ENCODE data around the gene RASSF5.
A peak's percentile ranks its signal among the peaks of the same experiment; 100 is the strongest.

RASSF5 gene

DNA sequence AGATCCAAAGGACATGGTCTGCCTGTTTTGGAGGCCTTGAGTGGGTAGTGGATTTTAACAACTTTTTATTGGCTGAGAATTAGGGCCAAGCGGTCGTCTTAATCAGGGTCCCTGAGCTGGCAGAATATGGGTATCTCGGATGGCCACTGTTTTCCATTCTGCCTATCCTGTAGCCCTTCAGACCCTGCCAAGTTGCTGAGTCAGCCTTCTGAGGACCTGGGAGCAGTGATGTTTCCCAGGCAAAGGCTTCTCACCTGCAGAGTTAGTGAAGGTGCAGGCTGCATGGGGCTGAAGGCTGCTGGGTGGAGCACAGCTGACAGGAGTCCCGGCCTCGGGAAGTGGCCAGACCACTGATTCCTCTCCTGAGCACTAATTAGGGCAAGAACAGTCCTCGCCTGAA, 11.4 kb downstream of the RASSF5 start:
- DNase-seq = no peak

- no peak for DNase-seq
Observed at GRCh38 chr1:206521127-206521526, 13.8 kb downstream of the RASSF5 start.

DNA sequence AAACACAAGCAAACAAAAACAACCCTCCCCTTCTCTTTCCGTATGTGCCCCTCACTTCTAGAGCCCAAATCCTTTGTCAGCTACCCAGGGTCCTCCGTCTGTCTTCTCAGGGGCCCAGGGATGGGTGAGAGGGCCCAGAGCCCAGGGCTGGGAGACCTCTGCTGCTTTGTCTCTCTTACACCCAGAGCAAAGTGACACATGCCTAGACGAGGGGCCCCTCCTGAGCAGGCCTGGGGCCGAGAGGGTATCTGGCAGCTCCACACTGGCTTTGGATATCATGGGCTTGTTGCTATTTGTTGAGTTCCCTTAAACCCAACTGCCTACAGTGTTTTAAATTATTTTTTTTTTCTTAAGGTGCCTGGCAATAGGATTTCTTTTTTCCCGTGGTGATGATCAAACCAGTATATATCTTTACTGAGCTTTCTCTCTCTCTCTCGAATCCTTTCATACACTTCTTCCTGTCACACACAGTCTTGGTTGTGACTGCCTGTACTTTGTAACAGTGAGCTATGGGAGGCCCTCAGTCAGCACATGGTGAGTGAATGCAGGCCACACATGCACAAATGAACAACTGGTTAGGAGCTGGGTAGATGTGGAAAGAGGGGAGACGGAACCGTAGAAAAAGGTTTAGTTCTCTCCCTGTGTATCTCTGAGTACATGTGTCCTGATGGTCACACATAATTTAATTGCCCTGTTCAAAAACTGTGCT, 14.5 kb downstream of the RASSF5 start:
- DNase-seq = no peak

GRCh38 chr1:206524739-206525364, 17.5 kb downstream of the RASSF5 start:
- DNase-seq = no peak

- no peak for DNase-seq
Observed at GRCh38 chr1:206526064-206526911, 19.0 kb downstream of the RASSF5 start.

DNA sequence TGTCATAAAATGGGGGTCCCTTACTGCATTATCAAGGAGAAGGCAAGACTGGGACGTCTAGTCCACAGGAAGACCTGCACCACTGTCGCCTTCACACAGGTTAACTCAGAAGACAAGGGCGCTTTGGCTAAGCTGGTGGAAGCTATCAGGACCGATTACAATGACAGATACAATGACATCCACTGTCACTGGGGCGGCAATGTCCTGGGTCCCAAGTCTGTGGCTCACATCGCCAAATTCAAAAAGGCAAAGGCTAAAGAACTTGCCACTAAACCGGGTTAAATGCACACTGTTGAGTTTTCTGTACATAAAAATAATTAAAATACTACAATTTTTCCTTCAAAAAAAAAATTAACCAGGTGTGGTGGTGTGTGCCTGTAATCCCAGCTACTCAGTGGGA, 22.1 kb downstream of the RASSF5 start:
- no peak for DNase-seq

GRCh38 chr1:206532368-206532767, 25.0 kb downstream of the RASSF5 start:
- no peak for DNase-seq

DNA sequence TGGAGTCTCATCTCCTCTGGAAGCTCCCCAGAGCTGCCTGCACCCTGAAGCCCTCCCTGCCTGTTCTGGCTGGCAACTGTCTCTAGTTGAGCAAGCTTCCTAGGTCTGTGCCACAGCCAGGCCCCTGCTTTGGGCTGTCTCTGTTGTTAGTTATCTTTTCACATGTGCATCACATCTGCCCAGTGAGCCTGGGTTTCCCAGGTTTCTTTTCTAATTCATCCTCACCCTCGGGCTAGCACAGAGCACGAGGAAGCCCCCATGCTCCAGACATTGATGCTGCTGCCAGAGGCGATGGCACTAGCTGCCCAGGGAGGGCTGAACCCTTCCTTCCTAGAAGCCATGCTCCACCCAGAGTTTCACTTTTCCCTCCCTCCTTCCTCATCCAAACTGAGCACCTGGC, 27.2 kb downstream of the RASSF5 start:
- DNase-seq = no peak

DNA sequence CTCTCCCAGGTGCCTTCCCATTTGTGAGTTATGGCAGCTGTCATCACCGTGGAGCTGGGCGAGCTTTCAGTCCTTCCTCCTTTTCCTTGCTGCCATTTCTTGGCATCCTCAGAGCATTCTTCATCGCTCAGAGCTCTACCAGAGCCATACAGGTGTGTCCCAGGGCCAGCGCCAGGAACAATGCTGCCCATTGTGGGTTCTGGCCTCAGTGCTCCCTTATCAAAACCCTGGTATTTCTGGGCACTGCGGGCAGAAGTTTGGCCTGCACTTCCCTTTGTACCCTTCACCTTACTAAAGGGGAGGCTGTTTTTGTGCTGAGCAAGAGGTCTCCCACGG, 28.5 kb downstream of the RASSF5 start:
- no peak for DNase-seq

- no peak for DNase-seq
Observed at GRCh38 chr1:206537141-206537540, 29.8 kb downstream of the RASSF5 start.

GRCh38 chr1:206538086-206538770, 30.9 kb downstream of the RASSF5 start:
- no peak for DNase-seq

DNA sequence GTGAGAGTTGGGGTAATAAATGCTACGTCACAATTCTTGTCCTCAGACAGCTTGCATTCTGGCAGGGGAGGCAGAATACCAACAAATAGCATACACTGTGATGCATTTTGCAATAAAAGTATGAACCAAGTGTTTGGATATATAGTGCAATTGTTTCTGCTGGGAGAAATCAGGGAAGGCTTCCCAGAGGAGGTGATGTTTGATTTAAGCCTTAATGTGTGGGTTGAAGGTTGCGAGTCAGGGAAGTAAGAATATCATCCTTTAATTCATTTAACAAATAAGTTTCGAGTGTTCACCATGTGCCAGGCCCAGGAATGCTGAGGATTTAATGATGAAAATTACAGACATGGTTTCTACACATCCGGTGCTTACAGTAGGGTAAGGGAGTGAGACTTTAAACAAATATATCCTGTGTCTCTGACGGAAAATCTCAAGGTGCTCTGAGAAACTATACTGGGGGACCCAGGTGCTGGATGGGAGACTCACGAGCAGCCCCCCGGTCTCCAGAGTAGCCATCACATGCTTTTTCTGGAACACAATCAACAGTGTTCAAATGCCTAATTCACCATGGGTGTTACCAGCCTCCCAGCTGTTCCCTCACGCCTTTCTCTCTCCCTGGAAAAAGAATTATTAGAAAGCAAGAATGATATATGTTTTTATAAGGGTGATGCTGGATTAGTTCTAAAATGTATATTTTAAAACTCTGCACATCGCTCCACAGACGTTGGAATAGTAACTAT, 31.7 kb downstream of the RASSF5 start:
- no peak for DNase-seq

- no peak for DNase-seq
Observed at GRCh38 chr1:206540044-206540780, 32.9 kb downstream of the RASSF5 start.

DNA sequence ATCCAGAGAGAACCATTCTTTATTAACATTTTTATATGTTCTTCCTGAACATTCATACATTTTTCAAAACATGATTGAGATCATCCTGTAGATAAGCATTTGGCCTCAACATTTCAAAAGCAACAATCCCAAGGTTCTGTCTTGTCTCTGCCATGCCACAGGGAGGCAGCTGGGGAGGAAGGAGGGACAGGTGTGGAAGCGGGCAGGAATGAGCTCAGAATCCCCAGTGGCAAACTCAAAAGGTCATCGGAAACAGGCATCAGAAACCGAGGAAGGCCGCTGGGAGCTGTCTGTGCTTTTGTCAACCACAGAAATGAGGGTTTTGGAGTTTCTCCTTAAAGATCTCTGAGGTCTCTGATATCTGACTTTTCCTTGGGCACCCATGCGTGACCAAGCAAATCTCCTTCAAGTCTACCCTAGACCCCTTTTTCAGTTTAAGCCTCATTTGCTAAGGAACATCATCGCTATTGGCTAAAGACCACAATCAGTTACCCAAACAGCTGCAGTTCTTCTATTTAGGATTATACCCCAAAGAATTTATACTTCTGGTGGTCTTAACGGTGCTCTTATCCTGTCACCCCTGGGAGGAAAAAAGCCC, 34.0 kb downstream of the RASSF5 start:
- DNase-seq = no peak

GRCh38 chr1:206544562-206545257, 37.4 kb downstream of the RASSF5 start:
- peak; percentile 26 for DNase-seq

GRCh38 chr1:206545351-206545750, 38.0 kb downstream of the RASSF5 start:
- no peak for DNase-seq

- DNase-seq = no peak
Observed at GRCh38 chr1:206547104-206547503, 39.8 kb downstream of the RASSF5 start.

GRCh38 chr1:206550446-206550845, 43.1 kb downstream of the RASSF5 start:
- DNase-seq = peak; percentile 54

DNA sequence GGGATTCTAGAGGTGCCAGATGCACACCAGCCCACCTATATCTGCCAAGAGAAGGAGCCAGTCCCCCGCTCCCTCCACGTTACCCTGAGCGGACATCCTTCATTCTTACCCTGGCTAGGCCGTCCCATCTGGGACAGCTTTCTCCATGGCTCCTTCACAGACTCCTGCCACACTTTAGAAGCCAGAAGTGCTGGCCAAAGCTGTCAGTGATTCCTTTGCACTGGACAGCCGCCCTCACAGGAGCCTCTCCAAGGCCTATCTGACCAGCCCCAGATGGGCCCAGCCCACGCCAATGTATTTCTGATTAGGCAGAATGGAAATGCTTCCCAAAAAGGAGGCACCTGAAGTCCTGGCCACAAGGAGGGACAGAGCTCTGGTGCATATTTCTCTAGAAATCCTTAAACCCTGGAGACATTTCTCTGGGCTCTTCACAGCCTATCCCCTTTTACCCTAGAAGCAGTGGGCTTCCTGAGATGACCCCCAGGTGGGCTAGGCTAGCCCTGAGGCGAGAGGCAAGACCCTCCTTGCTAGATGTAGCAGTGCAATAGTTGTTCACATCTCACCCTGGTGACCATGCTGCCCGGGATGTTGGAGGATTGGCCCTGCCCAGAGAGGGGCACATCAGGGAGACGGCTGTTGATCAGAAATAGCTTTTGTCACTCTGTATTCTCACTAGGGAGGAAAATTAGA, 44.1 kb downstream of the RASSF5 start:
- no peak for DNase-seq

DNA sequence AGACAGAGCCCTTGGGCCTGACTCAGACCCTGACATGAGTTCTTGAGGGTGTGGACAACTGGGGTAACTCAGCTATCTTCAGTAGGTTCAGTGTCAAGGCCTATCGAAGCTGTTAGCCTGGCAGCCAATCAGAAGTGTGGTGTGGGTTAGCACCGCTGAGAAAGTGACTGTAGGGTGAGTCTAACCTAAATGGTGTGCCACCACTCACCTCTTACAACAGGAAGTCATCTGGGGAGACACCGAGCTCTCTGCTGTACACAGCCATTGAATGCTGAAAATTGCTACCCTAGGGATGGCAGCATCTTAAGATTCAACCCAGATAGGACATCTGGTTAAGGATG, 44.6 kb downstream of the RASSF5 start:
- no peak for DNase-seq
